Right renal pelvis (tissue), 4 donors: ENCODE measurements around the gene UBE2S. TPM values are rescaled to one million over a fixed set of nuclear protein-coding genes. Genes with fewer than 3 reads are reported as not detected.
"Not testable (repeated sequence)": the region's sequence is repeated elsewhere in the genome, so short reads cannot be mapped to it uniquely, and the experiment has no call there.

Experiments used
- DNase-seq, 4 donors: peaks; one replicate each; pipeline ENCODE4 v3.0.0-alpha.2; 2013; ENCODE audit warnings: low read depth in 4 of 4, low spot score in 3 of 4, missing footprints in 1 of 4
- polyA plus RNA-seq, 4 donors: library from polyadenylated mRNA; unstranded; fragments of 120-200 nt; gene quantifications; one replicate each; pipeline ENCODE4 v1.2.1, GENCODE V29; 2013; ENCODE audit not compliant: insufficient read length in 4 of 4

Gene UBE2S
- polyA plus RNA-seq, 4 donors: 42.6 to 69.0 (median 48.9) TPM

- DNase-seq: peak in 1 of 4 donors; percentile 23
Measured at GRCh38 chr19:55406826-55407549, 600 bp downstream of the UBE2S start.

GRCh38 chr19:55406091-55406825 lies 1.3 kb downstream of the UBE2S start:
- DNase-seq: no peak

DNA sequence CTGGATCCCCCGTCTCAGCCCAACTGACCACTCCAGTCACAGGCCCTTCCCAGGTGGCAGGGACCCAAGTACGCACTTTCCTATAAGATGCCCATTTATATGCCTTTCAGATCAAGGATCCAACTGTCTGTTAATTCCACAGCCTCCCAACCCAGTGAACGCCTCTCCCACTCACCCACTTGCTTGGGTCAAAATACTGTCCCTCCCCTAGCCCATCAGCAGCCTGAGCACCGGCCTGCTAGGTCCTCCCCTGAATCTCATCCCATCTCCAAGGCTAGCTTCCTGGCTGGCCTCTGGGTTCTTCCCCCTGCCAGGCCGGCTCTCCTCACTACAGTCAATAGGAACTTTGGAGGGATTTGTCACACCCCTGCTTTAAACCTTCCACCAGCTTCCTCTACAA lies 1.9 kb downstream of the UBE2S start:
- DNase-seq: no peak

DNA sequence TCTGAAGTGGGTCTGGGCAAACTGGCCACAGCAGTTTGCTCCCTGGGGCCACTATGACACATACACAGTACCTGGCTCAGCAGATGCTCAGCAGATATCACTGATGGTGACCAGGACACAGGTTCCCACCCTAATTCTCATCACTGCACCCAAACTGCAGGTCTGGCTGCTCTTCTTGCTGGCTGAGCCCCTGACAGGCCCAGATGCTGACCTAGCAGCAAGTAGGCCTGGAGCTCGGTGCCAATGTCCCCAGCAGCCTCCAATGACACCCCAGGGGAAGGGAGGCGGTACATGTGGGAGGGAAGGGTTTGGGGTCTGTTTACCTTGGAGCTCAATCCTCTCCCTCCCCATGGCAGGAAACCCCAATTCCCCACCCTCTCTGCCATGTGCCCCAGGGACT lies 5.1 kb downstream of the UBE2S start:
- no peak for DNase-seq

DNA sequence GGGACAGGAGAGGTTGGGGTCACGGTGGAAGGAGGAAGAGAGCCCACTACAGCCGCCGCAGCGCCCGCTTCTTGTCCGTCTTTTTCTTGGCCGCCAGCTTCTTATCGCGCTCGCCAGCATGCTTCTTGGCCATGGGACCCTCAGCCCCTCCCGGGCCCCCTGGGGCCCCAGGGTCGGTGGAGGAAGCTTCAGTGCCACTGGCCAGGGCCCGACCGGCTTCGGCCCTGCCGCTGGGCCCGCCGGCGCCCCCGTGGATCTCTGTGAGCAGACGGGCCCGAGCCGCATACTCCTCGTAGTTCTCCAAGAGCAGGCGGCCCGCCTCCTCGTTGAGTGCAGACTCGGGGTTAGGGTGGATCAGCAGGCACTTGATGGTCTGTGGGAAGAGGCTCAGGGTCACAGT lies 6.2 kb downstream of the UBE2S start:
- not testable (repeated sequence) for DNase-seq

DNA sequence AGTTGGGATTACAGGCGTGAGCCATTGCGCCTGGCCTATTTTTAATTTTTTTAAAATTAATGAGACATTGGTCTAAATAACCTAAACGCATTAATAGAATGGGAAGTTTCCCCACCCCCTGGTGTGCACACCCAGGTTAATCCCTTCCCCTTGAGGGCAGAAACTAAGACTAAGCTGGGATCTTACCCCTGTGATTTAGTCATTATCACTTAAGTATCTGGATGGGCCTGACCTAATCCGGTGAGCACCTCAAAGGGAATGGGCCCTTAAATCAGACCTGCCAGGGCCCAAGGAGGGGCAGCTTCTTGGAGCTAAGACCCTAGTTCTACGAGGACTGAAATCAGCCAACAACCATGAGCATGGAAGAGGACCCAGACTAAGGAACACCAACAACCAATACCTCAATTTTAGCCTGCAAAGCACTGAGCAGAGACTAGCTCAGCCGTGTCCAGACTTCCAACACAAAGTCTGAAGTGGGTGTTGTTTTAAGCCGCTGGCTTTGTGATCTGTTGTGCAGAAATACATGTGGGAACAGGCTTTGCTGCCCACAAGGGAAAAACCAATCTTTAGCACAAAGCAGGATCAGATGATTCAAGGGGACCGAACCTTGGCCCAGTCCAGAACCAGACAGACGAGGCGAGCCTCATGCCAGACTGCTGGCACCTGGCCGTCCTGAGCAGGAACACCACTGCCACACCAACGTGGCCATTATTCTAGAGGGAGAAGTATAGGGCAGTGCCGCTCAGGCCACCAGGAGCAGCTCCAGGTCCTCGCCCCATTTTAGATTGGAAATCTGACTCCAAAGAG lies 7.1 kb downstream of the UBE2S start:
- DNase-seq: no peak

DNA sequence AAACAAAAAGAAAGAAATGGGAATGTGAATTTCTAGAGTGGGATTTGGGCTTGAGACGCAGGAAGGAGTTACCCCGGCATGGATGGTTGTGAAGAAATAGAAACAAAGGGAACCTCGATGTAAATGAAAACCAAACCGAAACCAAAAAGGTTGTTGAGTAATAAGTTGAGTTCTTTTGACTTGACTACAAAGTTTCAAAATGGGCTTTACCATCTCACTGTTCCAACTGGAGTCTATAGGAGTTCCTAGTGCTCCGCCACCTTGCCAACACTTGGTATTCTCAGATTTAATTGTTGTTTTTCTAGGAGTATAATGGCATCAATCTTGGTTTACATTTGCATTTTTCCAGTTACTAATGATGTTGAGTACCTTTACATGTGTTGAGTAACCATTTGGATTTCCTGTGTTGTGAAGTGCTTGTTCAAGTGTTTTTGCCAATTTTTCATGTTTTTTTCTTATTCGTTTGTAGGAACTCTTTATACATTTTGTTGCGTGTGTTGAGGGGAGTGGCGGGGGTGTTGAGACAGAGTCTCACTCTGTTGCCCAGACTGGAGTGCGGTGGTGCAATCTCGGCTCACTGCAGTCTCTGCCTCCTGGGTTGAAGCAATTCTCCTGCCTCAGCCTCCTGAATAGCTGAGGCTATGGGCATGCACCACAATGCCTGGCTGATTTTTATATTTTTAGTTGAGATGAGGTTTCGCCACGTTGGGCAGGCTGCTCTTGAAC lies 9.2 kb downstream of the UBE2S start:
- DNase-seq: no peak

GRCh38 chr19:55392820-55393761 lies 14.5 kb downstream of the UBE2S start:
- DNase-seq: no peak

- no peak for DNase-seq
Measured at GRCh38 chr19:55391702-55392615, 15.6 kb downstream of the UBE2S start.

DNA sequence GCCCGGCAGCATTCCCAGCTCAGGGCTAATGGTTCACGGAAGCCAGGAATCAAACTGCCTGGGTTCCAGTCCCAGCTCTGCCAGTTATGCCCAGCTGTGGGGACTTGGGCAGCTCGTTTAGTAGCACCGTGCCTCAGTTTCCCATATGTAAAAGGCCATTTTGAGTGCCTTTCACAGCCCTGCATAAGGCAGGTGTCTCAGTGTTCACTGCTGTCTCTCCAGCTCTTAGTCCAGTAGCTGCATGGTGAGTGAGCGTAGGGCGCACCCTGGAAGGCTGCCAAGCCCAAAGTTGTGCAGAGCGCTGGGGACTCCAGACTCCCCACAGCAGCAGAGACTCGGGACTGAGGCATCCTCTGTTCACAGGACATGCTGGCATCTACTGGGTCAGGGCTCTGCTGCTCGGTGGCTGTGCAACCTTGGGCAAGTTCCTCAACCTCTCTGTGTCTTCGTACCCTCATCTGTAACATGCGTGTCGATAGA lies 16.4 kb downstream of the UBE2S start:
- DNase-seq: no peak

GRCh38 chr19:55390461-55390880 lies 17.1 kb downstream of the UBE2S start:
- DNase-seq: no peak

DNA sequence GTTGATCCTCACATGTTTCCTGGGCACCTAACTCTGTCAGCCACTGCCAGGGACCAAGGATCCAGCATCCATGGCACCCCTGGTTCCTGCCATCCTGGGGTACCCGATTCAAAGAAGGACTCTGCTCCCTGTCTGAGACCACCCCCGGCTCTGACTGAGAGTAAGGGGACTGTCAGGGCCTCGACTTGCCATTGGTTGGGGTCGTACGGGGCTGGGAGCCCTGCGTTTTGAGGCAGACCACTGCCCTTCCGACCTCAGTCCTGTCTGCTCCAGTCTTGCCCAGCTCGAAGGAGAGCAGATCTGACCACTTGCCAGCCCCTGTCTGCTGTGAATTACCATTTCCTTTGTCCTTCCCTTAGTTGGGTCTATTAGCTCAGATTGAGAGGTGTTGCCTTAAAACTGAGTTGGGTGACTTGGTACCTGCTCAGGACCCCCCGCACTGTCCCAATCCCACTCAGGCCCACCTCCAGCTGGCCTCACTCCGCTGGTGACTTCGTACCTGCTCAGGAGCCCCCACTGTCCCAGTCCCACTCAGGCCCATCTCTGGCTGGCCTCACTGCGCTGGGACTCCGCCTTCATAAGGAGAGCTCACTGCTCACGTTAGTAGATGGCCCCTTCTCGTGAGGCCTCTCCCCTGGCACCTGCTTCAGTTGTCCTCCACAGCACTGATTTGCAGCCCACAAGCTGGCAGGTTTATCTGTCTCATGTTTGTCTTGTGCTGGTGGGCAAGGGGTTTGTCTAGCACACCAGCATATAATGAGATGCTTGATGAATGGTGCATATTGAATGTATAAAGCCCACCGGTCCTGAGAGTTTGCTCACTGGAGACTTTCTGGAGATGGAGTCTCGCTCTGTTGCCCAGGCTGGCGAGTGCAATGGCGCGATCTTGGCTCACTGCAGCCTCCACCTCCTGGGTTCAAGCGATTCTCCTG lies 17.9 kb downstream of the UBE2S start:
- DNase-seq: no peak

DNA sequence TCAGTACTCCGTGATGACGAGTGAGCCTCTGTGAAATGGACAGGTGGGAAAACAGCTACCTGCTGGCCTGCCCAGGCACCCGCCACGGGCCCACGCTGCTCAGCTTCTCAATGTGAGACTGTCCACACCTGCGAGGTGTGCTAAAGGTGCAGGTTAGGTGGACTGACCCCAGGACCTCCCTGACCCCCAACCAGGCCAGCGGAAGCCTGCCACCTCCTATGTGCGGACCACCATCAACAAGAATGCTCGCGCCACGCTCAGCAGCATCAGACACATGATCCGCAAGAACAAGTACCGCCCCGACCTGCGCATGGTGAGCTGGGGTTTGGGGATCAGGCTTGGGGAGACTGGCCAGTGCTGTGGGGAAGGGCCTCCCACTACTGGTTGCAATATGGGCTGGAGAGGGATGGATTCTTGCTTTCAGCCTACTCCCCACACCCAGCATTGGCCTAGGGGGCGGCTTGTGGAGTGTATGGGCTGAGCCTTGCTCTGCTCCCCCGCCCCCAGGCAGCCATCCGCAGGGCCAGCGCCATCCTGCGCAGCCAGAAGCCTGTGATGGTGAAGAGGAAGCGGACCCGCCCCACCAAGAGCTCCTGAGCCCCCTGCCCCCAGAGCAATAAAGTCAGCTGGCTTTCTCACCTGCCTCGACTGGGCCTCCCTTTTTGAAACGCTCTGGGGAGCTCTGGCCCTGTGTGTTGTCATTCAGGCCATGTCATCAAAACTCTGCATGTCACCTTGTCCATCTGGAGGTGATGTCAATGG lies 19.7 kb downstream of the UBE2S start:
- no peak for DNase-seq

GRCh38 chr19:55386493-55386971 lies 21.1 kb downstream of the UBE2S start:
- no peak for DNase-seq

- peak; percentile 97 to 99 (median 98) for DNase-seq
Measured at GRCh38 chr19:55385724-55386492, 21.7 kb downstream of the UBE2S start, which contains the start of gene RPL28. TSS of gene RPL28 (plus strand) at chr19:55385932. CDS start at chr19:55386358, 426 bp downstream.
